ENCODE measurements around the gene TP53TG3D.
"Not testable (repeated sequence)": the region's sequence is repeated elsewhere in the genome, so short reads cannot be mapped to it uniquely, and the experiment has no call there.

Gene TP53TG3D

GRCh38 chr16:32252986-32253385 lies at the start of gene TP53TG3D:
TP53TG3D (plus strand) TSS chr16:32253286; CDS start chr16:32253354, 68 bp downstream.
- not testable (repeated sequence) for H3K4me1 ChIP-seq (ENCODE audit: insufficient read depth, poor library complexity, severe bottlenecking); H3K4me3 ChIP-seq (ENCODE audit: severe bottlenecking); DNase-seq (ENCODE audit: low spot score); ATAC-seq (ENCODE audit: low read depth); H3K27me3 ChIP-seq (ENCODE audit: insufficient read depth, poor library complexity, severe bottlenecking); H3K27ac ChIP-seq (ENCODE audit: poor library complexity, severe bottlenecking); H3K36me3 ChIP-seq (ENCODE audit: low read depth); H3K9me3 ChIP-seq (ENCODE audit: severe bottlenecking)

- ATAC-seq (ENCODE audit: low read depth); DNase-seq (ENCODE audit: low spot score); H3K9me3 ChIP-seq (ENCODE audit: severe bottlenecking); H3K4me3 ChIP-seq (ENCODE audit: severe bottlenecking); H3K4me1 ChIP-seq (ENCODE audit: insufficient read depth, poor library complexity, severe bottlenecking); H3K27me3 ChIP-seq (ENCODE audit: insufficient read depth, poor library complexity, severe bottlenecking); H3K27ac ChIP-seq (ENCODE audit: poor library complexity, severe bottlenecking); H3K36me3 ChIP-seq (ENCODE audit: low read depth): not testable (repeated sequence)
Measured at GRCh38 chr16:32253507-32253906, 421 bp downstream of the TP53TG3D start.

GRCh38 chr16:32261526-32261925 lies 8.4 kb downstream of the TP53TG3D start:
- H3K4me1 ChIP-seq (ENCODE audit: insufficient read depth, poor library complexity, severe bottlenecking); H3K27ac ChIP-seq (ENCODE audit: poor library complexity, severe bottlenecking); H3K9me3 ChIP-seq (ENCODE audit: severe bottlenecking); ATAC-seq (ENCODE audit: low read depth); H3K36me3 ChIP-seq (ENCODE audit: low read depth); H3K4me3 ChIP-seq (ENCODE audit: severe bottlenecking); H3K27me3 ChIP-seq (ENCODE audit: insufficient read depth, poor library complexity, severe bottlenecking): not testable (repeated sequence)
- DNase-seq (ENCODE audit: low spot score): peak; percentile 23

- H3K4me1 ChIP-seq (ENCODE audit: insufficient read depth, poor library complexity, severe bottlenecking); H3K4me3 ChIP-seq (ENCODE audit: severe bottlenecking); DNase-seq (ENCODE audit: low spot score); H3K9me3 ChIP-seq (ENCODE audit: severe bottlenecking); H3K27ac ChIP-seq (ENCODE audit: poor library complexity, severe bottlenecking); H3K36me3 ChIP-seq (ENCODE audit: low read depth); ATAC-seq (ENCODE audit: low read depth); H3K27me3 ChIP-seq (ENCODE audit: insufficient read depth, poor library complexity, severe bottlenecking): not testable (repeated sequence)
Measured at GRCh38 chr16:32263552-32263951, 10.5 kb downstream of the TP53TG3D start.

GRCh38 chr16:32281910-32282309 lies 28.8 kb downstream of the TP53TG3D start:
- not testable (repeated sequence) for DNase-seq (ENCODE audit: low spot score); ATAC-seq (ENCODE audit: low read depth); H3K27me3 ChIP-seq (ENCODE audit: insufficient read depth, poor library complexity, severe bottlenecking); H3K36me3 ChIP-seq (ENCODE audit: low read depth); H3K9me3 ChIP-seq (ENCODE audit: severe bottlenecking); H3K27ac ChIP-seq (ENCODE audit: poor library complexity, severe bottlenecking); H3K4me1 ChIP-seq (ENCODE audit: insufficient read depth, poor library complexity, severe bottlenecking); H3K4me3 ChIP-seq (ENCODE audit: severe bottlenecking)

- not testable (repeated sequence) for H3K4me1 ChIP-seq (ENCODE audit: insufficient read depth, poor library complexity, severe bottlenecking); H3K27me3 ChIP-seq (ENCODE audit: insufficient read depth, poor library complexity, severe bottlenecking); H3K27ac ChIP-seq (ENCODE audit: poor library complexity, severe bottlenecking); H3K4me3 ChIP-seq (ENCODE audit: severe bottlenecking); DNase-seq (ENCODE audit: low spot score); ATAC-seq (ENCODE audit: low read depth); H3K9me3 ChIP-seq (ENCODE audit: severe bottlenecking); H3K36me3 ChIP-seq (ENCODE audit: low read depth)
Measured at GRCh38 chr16:32283024-32283423, 29.9 kb downstream of the TP53TG3D start.

- H3K27me3 ChIP-seq (ENCODE audit: insufficient read depth, poor library complexity, severe bottlenecking); H3K36me3 ChIP-seq (ENCODE audit: low read depth); H3K27ac ChIP-seq (ENCODE audit: poor library complexity, severe bottlenecking); H3K9me3 ChIP-seq (ENCODE audit: severe bottlenecking); ATAC-seq (ENCODE audit: low read depth); DNase-seq (ENCODE audit: low spot score); H3K4me3 ChIP-seq (ENCODE audit: severe bottlenecking); H3K4me1 ChIP-seq (ENCODE audit: insufficient read depth, poor library complexity, severe bottlenecking): not testable (repeated sequence)
Measured at GRCh38 chr16:32283917-32284495, 30.9 kb downstream of the TP53TG3D start.

- not testable (repeated sequence) for H3K27ac ChIP-seq (ENCODE audit: poor library complexity, severe bottlenecking); H3K4me3 ChIP-seq (ENCODE audit: severe bottlenecking); H3K36me3 ChIP-seq (ENCODE audit: low read depth); ATAC-seq (ENCODE audit: low read depth); H3K9me3 ChIP-seq (ENCODE audit: severe bottlenecking); H3K4me1 ChIP-seq (ENCODE audit: insufficient read depth, poor library complexity, severe bottlenecking); H3K27me3 ChIP-seq (ENCODE audit: insufficient read depth, poor library complexity, severe bottlenecking)
- DNase-seq (ENCODE audit: low spot score): peak; percentile 49
Measured at GRCh38 chr16:32284800-32285796, 32.0 kb downstream of the TP53TG3D start.

- DNase-seq (ENCODE audit: low spot score): peak; percentile 9
- ATAC-seq (ENCODE audit: low read depth): not testable (repeated sequence)
Measured at GRCh38 chr16:32286193-32286592, 33.1 kb downstream of the TP53TG3D start.

GRCh38 chr16:32287743-32288142 lies 34.7 kb downstream of the TP53TG3D start:
- DNase-seq (ENCODE audit: low spot score): peak; percentile 26
- H3K9me3 ChIP-seq (ENCODE audit: severe bottlenecking); H3K27ac ChIP-seq (ENCODE audit: poor library complexity, severe bottlenecking); H3K36me3 ChIP-seq (ENCODE audit: low read depth); H3K4me1 ChIP-seq (ENCODE audit: insufficient read depth, poor library complexity, severe bottlenecking); ATAC-seq (ENCODE audit: low read depth); H3K27me3 ChIP-seq (ENCODE audit: insufficient read depth, poor library complexity, severe bottlenecking); H3K4me3 ChIP-seq (ENCODE audit: severe bottlenecking): not testable (repeated sequence)

More at GRCh38 chr16:32286193-32286592, 33.1 kb downstream of the TP53TG3D start:
- not testable (repeated sequence) for H3K36me3 ChIP-seq (ENCODE audit: low read depth); H3K27me3 ChIP-seq (ENCODE audit: insufficient read depth, poor library complexity, severe bottlenecking); H3K4me1 ChIP-seq (ENCODE audit: insufficient read depth, poor library complexity, severe bottlenecking); H3K4me3 ChIP-seq (ENCODE audit: severe bottlenecking); H3K9me3 ChIP-seq (ENCODE audit: severe bottlenecking); H3K27ac ChIP-seq (ENCODE audit: poor library complexity, severe bottlenecking)

GRCh38 chr16:32289197-32289596 lies 36.1 kb downstream of the TP53TG3D start:
- ATAC-seq (ENCODE audit: low read depth); H3K4me1 ChIP-seq (ENCODE audit: insufficient read depth, poor library complexity, severe bottlenecking); H3K4me3 ChIP-seq (ENCODE audit: severe bottlenecking); H3K9me3 ChIP-seq (ENCODE audit: severe bottlenecking); H3K36me3 ChIP-seq (ENCODE audit: low read depth); H3K27ac ChIP-seq (ENCODE audit: poor library complexity, severe bottlenecking); H3K27me3 ChIP-seq (ENCODE audit: insufficient read depth, poor library complexity, severe bottlenecking): not testable (repeated sequence)
- DNase-seq (ENCODE audit: low spot score): peak; percentile 15
